ENCODE data around the gene YWHAG. TPM values are rescaled to one million over a fixed set of nuclear protein-coding genes. Genes with fewer than 3 reads are reported as not detected.
A peak's percentile ranks its signal among the peaks of the same experiment; 100 is the strongest.

Gene YWHAG
- total RNA-seq, 2 experiments from 2014 or later, result 138 to 143 TPM

DNA sequence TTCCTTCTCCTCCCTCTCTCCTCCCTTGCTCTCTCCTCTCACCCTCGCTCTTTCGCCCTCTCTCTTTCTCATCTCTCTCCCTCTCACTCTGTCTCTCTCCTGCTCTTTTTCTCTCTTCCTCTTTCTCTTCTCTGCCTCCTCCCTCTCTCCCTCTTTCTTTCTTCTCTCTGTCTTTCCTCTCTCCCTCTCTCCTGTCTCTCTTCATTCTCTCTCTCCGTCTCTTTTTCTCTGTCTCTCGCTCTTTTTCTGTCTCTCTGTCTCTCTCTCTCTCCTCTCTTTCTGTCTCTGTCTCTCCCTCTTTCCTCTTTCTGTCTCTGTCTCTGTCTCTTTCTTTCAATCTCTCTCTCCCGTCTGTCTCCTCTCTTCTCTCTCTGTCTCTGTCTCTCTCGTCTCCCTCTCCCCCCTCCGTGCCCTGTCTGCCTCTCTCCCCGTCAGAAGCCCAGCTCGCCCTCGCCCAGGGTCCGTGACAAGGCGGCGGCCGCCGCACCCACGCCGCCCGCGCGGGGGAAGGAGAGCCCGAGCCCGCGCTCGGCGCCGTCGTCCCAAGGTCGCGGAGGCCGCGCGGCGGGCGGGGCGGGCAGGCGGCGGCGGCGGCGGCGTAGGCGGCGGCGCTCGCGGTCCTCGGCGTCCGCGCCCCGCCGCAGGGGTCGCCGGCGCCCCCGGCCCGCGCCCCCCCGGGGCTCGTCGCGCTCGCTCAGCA, 77.6 kb downstream of the YWHAG start:
- ChIA-PET POLR2A (interaction anchor here (0.8 kb wide), 1 partner anchor 57 kb away, joined by 4 read pairs; no protein-coding TSS in a partner anchor), CTCF (interaction anchor here (0.7 to 1.0 kb wide), 2 partner anchors 10 to 33 kb away, joined by 3 to 5 read pairs; no protein-coding TSS in a partner anchor)
- Mint-ChIP-seq H3K4me1 (ENCODE audit: low read depth) (peaks cover 10% of the 10 kb centered on the region), H3K27me3 (peaks cover 38% of the 10 kb centered on the region), H3K9me3 (no peaks in the 10 kb centered on the region), H3K36me3 (ENCODE audit: low read depth) (no peaks in the 10 kb centered on the region), H3K27ac (no peak overlapping the region), H3K4me3 (peak overlapping the region; percentile 35)
- intact Hi-C loops (cut with micrococcal nuclease), result no loop called here
- ATAC-seq, result peak; percentile 18
- DNase-seq, result no peak
- TF ChIP-seq, protein P1, sequence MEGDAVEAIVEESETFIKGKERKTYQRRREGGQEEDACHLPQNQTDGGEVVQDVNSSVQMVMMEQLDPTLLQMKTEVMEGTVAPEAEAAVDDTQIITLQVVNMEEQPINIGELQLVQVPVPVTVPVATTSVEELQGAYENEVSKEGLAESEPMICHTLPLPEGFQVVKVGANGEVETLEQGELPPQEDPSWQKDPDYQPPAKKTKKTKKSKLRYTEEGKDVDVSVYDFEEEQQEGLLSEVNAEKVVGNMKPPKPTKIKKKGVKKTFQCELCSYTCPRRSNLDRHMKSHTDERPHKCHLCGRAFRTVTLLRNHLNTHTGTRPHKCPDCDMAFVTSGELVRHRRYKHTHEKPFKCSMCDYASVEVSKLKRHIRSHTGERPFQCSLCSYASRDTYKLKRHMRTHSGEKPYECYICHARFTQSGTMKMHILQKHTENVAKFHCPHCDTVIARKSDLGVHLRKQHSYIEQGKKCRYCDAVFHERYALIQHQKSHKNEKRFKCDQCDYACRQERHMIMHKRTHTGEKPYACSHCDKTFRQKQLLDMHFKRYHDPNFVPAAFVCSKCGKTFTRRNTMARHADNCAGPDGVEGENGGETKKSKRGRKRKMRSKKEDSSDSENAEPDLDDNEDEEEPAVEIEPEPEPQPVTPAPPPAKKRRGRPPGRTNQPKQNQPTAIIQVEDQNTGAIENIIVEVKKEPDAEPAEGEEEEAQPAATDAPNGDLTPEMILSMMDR (IDR thresholded peaks at IDR 0.05), result no peak

DNA sequence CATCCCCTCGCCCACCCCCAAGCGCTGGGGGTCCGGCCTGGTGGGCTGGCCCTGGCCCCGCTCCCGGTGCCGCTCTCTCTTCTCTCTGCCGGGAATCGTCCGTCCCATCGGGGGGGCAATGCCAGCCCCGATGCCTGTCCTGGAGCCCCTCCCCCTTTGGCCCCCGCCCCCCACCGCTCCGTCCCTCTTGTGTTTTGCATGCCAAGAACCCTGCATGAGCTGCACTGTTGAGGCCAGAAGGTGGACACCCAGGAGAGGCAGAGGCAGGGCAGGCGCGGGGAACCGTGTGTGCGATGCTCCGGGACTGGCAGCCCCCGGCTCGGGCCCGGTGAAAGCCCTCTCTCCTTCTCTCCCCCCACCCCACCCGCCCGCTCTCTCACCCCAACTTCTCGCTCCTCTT, 78.4 kb downstream of the YWHAG start:
- H3K27ac Mint-ChIP-seq, result no peak overlapping the region
- H3K4me1 Mint-ChIP-seq (ENCODE audit: low read depth), result peaks cover 10% of the 10 kb centered on the region
- H3K27me3 Mint-ChIP-seq, result peaks cover 39% of the 10 kb centered on the region
- no peak overlapping the region for H3K4me3 Mint-ChIP-seq
- ATAC-seq, result no peak
- CTCF ChIA-PET, result no interaction called here
- intact Hi-C loops (cut with micrococcal nuclease), result no loop called here
- TF ChIP-seq, protein P1 (IDR thresholded peaks at IDR 0.05), result no peak
- POLR2A ChIA-PET, result no interaction called here
- no peaks in the 10 kb centered on the region for H3K36me3 Mint-ChIP-seq (ENCODE audit: low read depth)
- DNase-seq, result no peak
- H3K9me3 Mint-ChIP-seq, result no peaks in the 10 kb centered on the region

DNA sequence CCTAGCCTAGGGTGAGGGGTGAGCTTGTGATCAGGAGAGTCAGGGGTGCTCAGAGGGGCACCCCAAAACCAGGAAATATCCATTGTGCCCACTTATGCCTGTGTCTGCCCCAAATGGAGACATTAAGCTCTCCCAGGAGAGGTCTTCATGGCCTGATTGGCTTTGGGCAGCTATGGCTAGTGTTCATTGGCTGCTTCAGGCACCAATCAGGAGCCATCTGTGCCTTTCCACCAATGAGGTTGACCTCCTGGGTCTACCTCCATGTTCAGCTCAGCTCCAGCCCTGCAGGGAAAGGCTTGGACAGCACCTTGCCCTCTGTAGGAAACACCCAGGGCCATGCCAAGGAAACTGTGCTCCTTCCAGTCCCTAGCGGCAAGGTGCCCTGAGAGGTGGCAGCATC, 80.3 kb downstream of the YWHAG start:
- ChIA-PET CTCF (interaction anchor here (1.4 to 2.1 kb wide), 3 partner anchors 13 to 100 kb away, joined by 3 to 14 read pairs (median 5); no protein-coding TSS in a partner anchor), POLR2A (interaction anchor here (0.5 to 1.4 kb wide), 6 partner anchors 10 to 1282 kb away, joined by 3 to 5 read pairs (median 4); partner anchors contain the start of genes MDH2 and STYXL1)
- intact Hi-C loops (cut with micrococcal nuclease), result no loop called here
- TF ChIP-seq, protein P1 (IDR thresholded peaks at IDR 0.05), result no peak
- Mint-ChIP-seq H3K4me1 (ENCODE audit: low read depth) (peaks cover 14% of the 10 kb centered on the region), H3K4me3 (no peak overlapping the region), H3K27ac (no peak overlapping the region), H3K36me3 (ENCODE audit: low read depth) (no peaks in the 10 kb centered on the region), H3K27me3 (peaks cover 32% of the 10 kb centered on the region), H3K9me3 (no peaks in the 10 kb centered on the region)
- DNase-seq, result no peak
- ATAC-seq, result no peak

Other genes with a start within 250 kb of the YWHAG start
- gene SRRM3, start 157.1 kb downstream of the YWHAG start, total RNA-seq, result not detected
- gene HSPB1, start 56.3 kb downstream of the YWHAG start, total RNA-seq, result 100 to 1,000 TPM; 104 to 109 TPM
- gene SSC4D, start 50.7 kb upstream of the YWHAG start, total RNA-seq, result under 1 TPM; 0.67 to 0.68 TPM
- 10 to 100 TPM; 12.2 to 13.4 TPM for gene ZP3, start 66.0 kb upstream of the YWHAG start, total RNA-seq
- gene DTX2, start 102.7 kb upstream of the YWHAG start, total RNA-seq, result 10 to 100 TPM; 20.5 to 20.8 TPM
- gene UPK3B, start 151.6 kb upstream of the YWHAG start, total RNA-seq, result under 1 TPM in 1 of 2 experiments, not detected in 1; 0.40 TPM
- under 1 TPM; 0.20 to 0.23 TPM for gene SPDYE16, start 184.3 kb upstream of the YWHAG start, total RNA-seq

Data from activated CD8-positive, alpha-beta T cell treated with anti-CD3 and anti-CD28 coated beads for 36 hours (primary cell).